Astrocyte (in vitro differentiated cells and primary cell): ENCODE data around the gene CD19. TPM values are rescaled to one million over a fixed set of nuclear protein-coding genes. Genes with fewer than 3 reads are reported as not detected.
"Not testable (repeated sequence)": the region's sequence is repeated elsewhere in the genome, so short reads cannot be mapped to it uniquely, and the experiment has no call there.

Source experiments
- DNase-seq: peaks from one replicate; pipeline ENCODE4 v3.0.0-alpha.2; 2010; ENCODE audit warnings: low read depth
- FAIRE-seq: peaks from 2 replicates; lab custom pipeline; 2011; peaks lifted over from hg19 to GRCh38; lab: Jason Lieb, UNC
- H2AFZ ChIP-seq: 2 replicates; pipeline ENCODE4 v1.6.0; 2012; ENCODE audit warnings: low read depth, low read length, inconsistent platforms
- H3K27ac ChIP-seq: 2 replicates; pipeline ENCODE4 v1.5.1; 2011; ENCODE audit warnings: low read depth, low read length, inconsistent platforms
- H3K27me3 ChIP-seq: 2 replicates; pipeline ENCODE4 v1.6.0; 2011; ENCODE audit warnings: low read length, inconsistent platforms; ENCODE audit not compliant: insufficient read depth
- H3K36me3 ChIP-seq: 2 replicates; pipeline ENCODE4 v1.5.1; 2011; ENCODE audit warnings: low read length, inconsistent platforms; ENCODE audit not compliant: insufficient read depth
- H3K4me1 ChIP-seq: 2 replicates; pipeline ENCODE4 v1.5.1; 2011; ENCODE audit warnings: low read length, inconsistent platforms; ENCODE audit not compliant: insufficient read depth
- H3K4me2 ChIP-seq: 2 replicates; pipeline ENCODE4 v1.6.0; 2012; ENCODE audit warnings: low read length, inconsistent platforms
- H3K4me3 ChIP-seq: 2 replicates; pipeline ENCODE4 v1.5.1; 2011; ENCODE audit warnings: low read depth, mild to moderate bottlenecking, low read length, inconsistent platforms; ENCODE audit not compliant: insufficient read depth
- H3K79me2 ChIP-seq: 2 replicates; pipeline ENCODE4 v1.6.0; 2012; ENCODE audit warnings: mild to moderate bottlenecking, low read length, inconsistent platforms; ENCODE audit not compliant: insufficient read depth
- H3K9ac ChIP-seq: 2 replicates; pipeline ENCODE4 v1.6.0; 2012; ENCODE audit warnings: mild to moderate bottlenecking, low read length, inconsistent platforms
- H3K9me3 ChIP-seq: 2 replicates; pipeline ENCODE4 v1.5.1; 2012; ENCODE audit warnings: low read depth, mild to moderate bottlenecking, low read length, inconsistent platforms; ENCODE audit not compliant: insufficient read depth
- H4K20me1 ChIP-seq: 2 replicates; pipeline ENCODE4 v1.6.0; 2012; ENCODE audit warnings: low read length, inconsistent platforms; ENCODE audit not compliant: insufficient read depth
- H3K27ac Mint-ChIP-seq: one replicate; pipeline ENCODE4 v1.8.0; 2021; ENCODE audit warnings: mild to moderate bottlenecking, mixed read lengths; ENCODE audit not compliant: unreplicated experiment
- H3K27me3 Mint-ChIP-seq: one replicate; pipeline ENCODE4 v1.8.0; 2021; ENCODE audit warnings: low read depth, mixed read lengths; ENCODE audit not compliant: unreplicated experiment
- H3K36me3 Mint-ChIP-seq: one replicate; pipeline ENCODE4 v1.8.0; 2021; ENCODE audit warnings: low read depth, mixed read lengths; ENCODE audit not compliant: unreplicated experiment
- H3K4me1 Mint-ChIP-seq: one replicate; pipeline ENCODE4 v1.8.0; 2021; ENCODE audit warnings: low read depth, mixed read lengths; ENCODE audit not compliant: unreplicated experiment
- H3K4me3 Mint-ChIP-seq: one replicate; pipeline ENCODE4 v1.8.0; 2021; ENCODE audit warnings: mild to moderate bottlenecking, moderate library complexity, mixed read lengths; ENCODE audit not compliant: unreplicated experiment
- H3K9me3 Mint-ChIP-seq: one replicate; pipeline ENCODE4 v1.8.0; 2021; ENCODE audit warnings: mild to moderate bottlenecking, mixed read lengths; ENCODE audit not compliant: unreplicated experiment
- CTCF ChIP-seq: IDR thresholded peaks from 2 replicates; pipeline ENCODE4 v1.5.1; 2011; ENCODE audit warnings: low read depth, mild to moderate bottlenecking, inconsistent platforms, low read length, moderate library complexity; ENCODE audit not compliant: insufficient read depth
- EZH2 ChIP-seq: IDR thresholded peaks from 2 replicates; pipeline ENCODE4 v1.6.1; 2012; ENCODE audit warnings: mild to moderate bottlenecking, low read length, inconsistent platforms; ENCODE audit not compliant: insufficient read depth
- total RNA-seq: library from RNA; stranded (reverse); gene quantifications from 2 replicates; pipeline ENCODE4 v1.2.1, GENCODE V29; 2021

CD19 gene
- total RNA-seq, 1 donor from 2014 or later: not detected

DNA sequence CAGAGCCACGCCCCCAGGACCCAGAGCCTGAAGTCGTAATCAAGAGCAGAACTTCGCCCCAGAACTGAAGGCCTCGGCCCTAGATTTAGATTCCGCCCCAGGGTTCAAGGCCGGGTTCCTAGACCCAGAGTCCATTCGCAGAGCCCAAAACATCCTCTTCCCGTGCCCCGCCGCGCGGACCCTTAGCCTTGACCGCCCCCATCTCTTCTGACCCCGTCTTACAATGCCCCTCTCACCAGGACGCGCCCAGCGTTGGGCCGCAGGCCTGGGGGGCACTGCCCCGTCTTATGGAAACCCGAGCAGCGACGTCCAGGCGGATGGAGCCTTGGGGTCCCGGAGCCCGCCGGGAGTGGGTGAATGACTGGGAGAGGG is 5.0 kb downstream of the CD19 start:
- Histone ChIP-seq H3K27me3 (no peaks in the 10 kb centered on the region), H3K79me2 (no peaks in the 10 kb centered on the region), H4K20me1 (no peaks in the 10 kb centered on the region), H3K4me3 (no peak overlapping the region), H3K9ac (no peak overlapping the region), H3K4me2 (no peak overlapping the region), H3K36me3 (no peaks in the 10 kb centered on the region), H3K4me1 (no peaks in the 10 kb centered on the region), H3K27ac (no peak overlapping the region), H2AFZ (no peak overlapping the region), H3K9me3 (no peaks in the 10 kb centered on the region)
- no peak for FAIRE-seq
- Mint-ChIP-seq H3K27ac (no peak overlapping the region), H3K27me3 (peaks cover 33% of the 10 kb centered on the region), H3K4me3 (no peak overlapping the region), H3K4me1 (no peaks in the 10 kb centered on the region), H3K9me3 (peaks cover 5% of the 10 kb centered on the region), H3K36me3 (peaks cover 3% of the 10 kb centered on the region)
- no peak for DNase-seq
- TF ChIP-seq EZH2 (no peak), CTCF (no peak)

DNA sequence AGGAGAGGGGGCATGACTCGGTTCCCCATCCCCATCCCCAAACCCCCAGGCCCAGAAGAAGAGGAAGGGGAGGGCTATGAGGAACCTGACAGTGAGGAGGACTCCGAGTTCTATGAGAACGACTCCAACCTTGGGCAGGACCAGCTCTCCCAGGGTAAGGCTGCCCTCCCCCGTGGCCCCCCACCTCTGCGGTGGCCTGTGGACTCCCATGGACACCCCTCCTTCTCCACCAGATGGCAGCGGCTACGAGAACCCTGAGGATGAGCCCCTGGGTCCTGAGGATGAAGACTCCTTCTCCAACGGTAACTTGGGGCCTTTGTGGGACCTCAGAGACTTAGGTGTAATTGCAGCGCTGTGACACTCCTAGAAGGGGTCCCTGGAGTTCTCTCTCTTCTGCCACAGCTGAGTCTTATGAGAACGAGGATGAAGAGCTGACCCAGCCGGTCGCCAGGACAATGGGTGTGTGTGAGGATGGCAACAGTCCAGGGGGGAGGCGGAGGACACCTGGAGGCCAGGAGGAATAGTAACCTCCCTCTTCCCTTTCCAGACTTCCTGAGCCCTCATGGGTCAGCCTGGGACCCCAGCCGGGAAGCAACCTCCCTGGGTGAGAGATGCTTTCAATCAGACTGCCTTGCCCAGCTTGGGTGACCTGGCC is 5.6 kb downstream of the CD19 start:
- Histone ChIP-seq H3K9me3 (no peaks in the 10 kb centered on the region), H3K27me3 (no peaks in the 10 kb centered on the region), H3K4me1 (no peaks in the 10 kb centered on the region), H3K4me2 (no peak overlapping the region), H4K20me1 (no peaks in the 10 kb centered on the region), H3K9ac (no peak overlapping the region), H3K4me3 (no peak overlapping the region), H3K79me2 (no peaks in the 10 kb centered on the region), H2AFZ (no peak overlapping the region), H3K36me3 (no peaks in the 10 kb centered on the region), H3K27ac (no peak overlapping the region)
- H3K27me3 Mint-ChIP-seq: peaks cover 33% of the 10 kb centered on the region
- H3K36me3 Mint-ChIP-seq: peaks cover 3% of the 10 kb centered on the region
- no peak overlapping the region for H3K27ac Mint-ChIP-seq
- TF ChIP-seq CTCF: no peak
- TF ChIP-seq EZH2: no peak
- DNase-seq (no peak), FAIRE-seq (no peak)
- H3K4me1 Mint-ChIP-seq: no peaks in the 10 kb centered on the region
- peaks cover 5% of the 10 kb centered on the region for H3K9me3 Mint-ChIP-seq
- H3K4me3 Mint-ChIP-seq: no peak overlapping the region

GRCh38 chr16:28938721-28939120 is 7.0 kb downstream of the CD19 start:
- Histone ChIP-seq H4K20me1 (no peaks in the 10 kb centered on the region), H3K79me2 (no peaks in the 10 kb centered on the region), H2AFZ (no peak overlapping the region), H3K4me3 (no peak overlapping the region), H3K9me3 (no peaks in the 10 kb centered on the region), H3K4me1 (no peaks in the 10 kb centered on the region), H3K36me3 (no peaks in the 10 kb centered on the region), H3K27ac (no peak overlapping the region), H3K9ac (no peak overlapping the region), H3K27me3 (no peaks in the 10 kb centered on the region), H3K4me2 (no peak overlapping the region)
- Mint-ChIP-seq H3K4me1 (no peaks in the 10 kb centered on the region), H3K4me3 (no peak overlapping the region), H3K27me3 (peaks cover 28% of the 10 kb centered on the region), H3K36me3 (peaks cover 3% of the 10 kb centered on the region), H3K27ac (no peak overlapping the region), H3K9me3 (peaks cover 5% of the 10 kb centered on the region)
- TF ChIP-seq EZH2: no peak
- TF ChIP-seq CTCF: no peak
- DNase-seq: no peak
- FAIRE-seq: no peak

GRCh38 chr16:28939825-28940224 is 8.1 kb downstream of the CD19 start:
- not testable (repeated sequence) for H3K27ac Mint-ChIP-seq, H3K36me3 Mint-ChIP-seq, H3K27ac ChIP-seq, DNase-seq, H3K36me3 ChIP-seq, H3K27me3 ChIP-seq, H3K4me3 ChIP-seq, H3K4me1 Mint-ChIP-seq, H3K4me2 ChIP-seq, H3K9me3 Mint-ChIP-seq, H4K20me1 ChIP-seq, H3K79me2 ChIP-seq, H3K4me3 Mint-ChIP-seq, H3K9ac ChIP-seq, H3K9me3 ChIP-seq, H2AFZ ChIP-seq, H3K4me1 ChIP-seq, FAIRE-seq
- peaks cover 21% of the 10 kb centered on the region for H3K27me3 Mint-ChIP-seq
